ENCODE data around the gene ASF1A.

Gene ASF1A

DNA sequence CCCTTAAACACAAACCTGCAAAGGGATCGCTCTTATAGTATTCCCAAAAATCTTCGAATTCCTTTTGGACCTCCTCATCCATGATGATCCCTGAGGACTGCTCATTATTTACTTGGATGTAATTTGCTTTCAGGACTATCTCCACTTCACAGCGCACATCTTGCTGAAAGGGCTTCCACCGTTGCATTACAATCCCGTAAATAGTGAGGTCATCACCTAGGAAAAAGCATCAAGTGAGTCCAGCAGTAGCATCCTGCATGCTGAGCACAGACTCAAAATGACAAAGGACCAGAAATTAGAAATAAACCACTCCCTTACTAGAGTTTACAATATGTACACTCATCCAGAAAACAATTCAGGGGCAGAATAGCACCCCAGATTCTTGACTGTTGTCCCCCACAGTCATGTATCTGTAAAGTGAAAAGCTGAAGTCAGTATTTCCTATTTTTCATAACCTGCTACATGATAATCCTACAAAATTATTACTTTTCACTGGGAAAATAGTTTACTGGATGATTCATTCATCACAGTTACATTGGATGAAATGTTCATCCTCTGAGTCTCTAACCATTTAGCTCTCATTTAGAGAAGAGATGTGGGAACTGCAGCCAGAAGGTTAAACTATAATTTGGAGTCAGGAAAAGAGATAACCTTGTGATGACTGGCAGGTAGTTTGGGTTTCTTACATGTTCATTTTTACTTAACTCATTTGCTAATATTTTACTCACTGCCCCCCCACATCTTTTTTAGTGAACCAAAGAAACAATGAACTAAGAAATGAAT, 23.8 kb downstream of the ASF1A start:
- no peak for DNase-seq

DNA sequence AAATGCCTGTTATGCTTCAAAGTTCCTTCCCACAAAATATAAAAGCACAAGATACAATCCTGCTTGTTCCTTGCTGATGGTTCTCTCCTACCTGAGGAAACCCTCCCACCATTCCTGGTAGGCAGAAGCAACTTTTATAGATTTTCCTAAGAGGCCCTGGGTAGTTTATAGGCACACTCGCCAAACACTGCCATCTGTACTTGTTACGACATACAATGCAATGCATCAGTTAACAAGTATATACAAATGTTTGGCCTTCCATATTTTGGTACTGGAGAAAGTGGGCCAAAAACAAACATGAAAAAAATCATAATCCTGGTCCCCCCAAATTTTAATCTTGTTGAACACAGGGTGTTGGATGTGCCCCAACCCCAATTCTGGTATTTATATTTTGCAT, 24.4 kb downstream of the ASF1A start:
- DNase-seq, result no peak

DNA sequence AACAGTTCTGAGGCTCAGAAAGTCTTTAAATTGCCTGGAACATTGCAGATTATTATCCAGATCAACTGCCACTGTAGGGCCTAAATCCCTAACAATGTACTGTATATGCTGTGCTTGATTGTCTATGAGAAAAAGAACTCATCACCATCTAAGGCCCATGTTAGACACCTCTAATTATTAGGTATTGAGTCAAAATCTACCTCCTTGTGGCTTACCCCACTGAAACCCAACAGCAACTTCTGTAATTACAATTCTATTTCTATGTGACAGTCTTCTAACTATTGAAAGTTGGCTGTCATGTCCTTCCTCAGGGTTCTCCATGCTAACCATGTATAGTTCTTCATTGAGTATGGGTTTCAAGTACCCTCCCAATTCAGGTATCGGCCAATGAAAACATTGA, 27.1 kb downstream of the ASF1A start:
- no peak for DNase-seq

DNA sequence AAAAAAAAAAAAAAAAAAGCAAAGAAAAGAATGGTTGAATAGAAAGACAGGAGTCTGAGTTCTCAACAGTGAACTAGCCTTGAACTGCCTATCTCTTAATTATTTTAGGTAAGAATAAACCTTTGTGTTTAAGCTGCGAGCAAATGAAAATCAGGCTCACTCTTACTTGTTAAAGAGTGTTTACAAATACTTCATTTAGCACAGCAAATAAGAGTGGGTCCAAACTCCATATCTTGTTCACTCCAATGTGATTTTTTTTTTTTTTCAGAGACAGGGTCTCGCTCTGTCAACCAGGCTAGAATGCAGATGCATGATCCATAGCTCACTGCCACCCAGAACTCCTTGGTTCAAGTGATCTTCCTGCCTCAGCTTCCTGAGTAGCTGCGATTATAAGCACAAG, 29.1 kb downstream of the ASF1A start:
- DNase-seq, result no peak

DNA sequence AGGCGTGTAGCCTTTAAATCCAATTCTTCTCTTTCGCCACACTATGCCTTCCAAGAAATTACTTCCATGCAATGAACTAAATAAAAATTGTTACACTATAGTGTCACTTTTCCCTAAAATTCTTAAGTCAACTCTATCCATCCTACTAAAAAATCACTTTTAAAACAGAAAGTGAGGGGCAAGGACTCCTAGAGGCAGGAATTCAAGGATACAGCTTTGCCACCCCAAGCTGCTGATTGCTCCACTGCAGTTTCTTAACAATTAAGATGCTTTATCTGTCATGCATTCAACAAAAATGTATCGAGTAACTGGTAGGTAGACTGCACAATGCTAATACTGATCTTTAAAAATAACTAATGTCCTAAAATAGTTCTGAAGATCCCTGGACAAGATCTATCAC, 36.7 kb downstream of the ASF1A start:
- no peak for DNase-seq

GRCh38 chr6:118931436-118931835, 37.5 kb downstream of the ASF1A start:
- no peak for DNase-seq

- DNase-seq, result peak; percentile 68
Observed at GRCh38 chr6:118932421-118932820, 38.5 kb downstream of the ASF1A start.

- DNase-seq, result no peak
Observed at GRCh38 chr6:118933855-118934460, 40.0 kb downstream of the ASF1A start.

DNA sequence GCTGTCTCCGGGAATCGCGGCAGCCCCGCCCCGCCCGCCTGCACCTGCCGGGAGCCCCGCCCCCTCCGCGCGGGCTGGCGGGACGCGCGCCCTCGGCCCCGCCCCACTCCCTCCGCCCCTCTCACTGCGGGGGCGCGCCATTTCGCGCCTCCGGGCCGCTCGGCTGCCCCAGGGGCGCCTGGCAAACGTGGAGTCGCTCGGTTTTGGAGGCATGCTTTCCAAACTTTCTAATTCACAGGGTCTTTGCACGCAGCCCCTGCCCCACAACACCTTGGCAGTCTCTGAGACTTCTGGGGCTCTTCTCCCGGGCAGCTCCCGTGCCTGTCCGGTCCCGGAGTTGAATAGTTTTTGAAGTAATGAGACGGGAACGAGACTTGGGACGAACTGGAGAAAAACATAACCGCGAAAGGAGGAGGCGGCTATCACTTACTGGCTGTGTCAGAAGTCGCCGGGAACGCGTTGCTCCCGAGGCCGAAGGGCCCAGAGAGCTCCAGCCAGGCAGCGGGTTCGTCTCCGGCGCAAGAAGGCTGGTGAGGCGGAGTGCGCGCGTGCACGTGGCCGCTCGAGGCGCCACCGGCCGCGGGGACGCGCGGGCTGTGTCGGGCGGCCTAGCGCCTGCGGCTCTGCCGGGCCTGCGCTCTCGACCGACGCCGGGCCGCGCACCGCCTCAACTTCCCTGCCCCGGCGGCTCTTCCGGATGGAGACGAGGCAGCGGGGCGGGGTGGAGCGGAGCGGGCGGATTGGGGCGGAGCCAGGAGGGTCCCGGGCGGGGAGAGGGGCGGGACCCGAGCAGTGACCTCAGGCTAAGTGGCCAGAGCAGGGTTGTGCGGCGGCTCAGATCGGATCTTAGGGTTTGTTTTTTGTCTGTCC, 40.7 kb downstream of the ASF1A start, which contains the start of gene MCM9:
TSS of gene MCM9 (minus strand) at position 699 of the 870 bp plus-strand sequence. CDS start 3,436 bp downstream, outside the sequence.
- DNase-seq, result peak; percentile 99

DNA sequence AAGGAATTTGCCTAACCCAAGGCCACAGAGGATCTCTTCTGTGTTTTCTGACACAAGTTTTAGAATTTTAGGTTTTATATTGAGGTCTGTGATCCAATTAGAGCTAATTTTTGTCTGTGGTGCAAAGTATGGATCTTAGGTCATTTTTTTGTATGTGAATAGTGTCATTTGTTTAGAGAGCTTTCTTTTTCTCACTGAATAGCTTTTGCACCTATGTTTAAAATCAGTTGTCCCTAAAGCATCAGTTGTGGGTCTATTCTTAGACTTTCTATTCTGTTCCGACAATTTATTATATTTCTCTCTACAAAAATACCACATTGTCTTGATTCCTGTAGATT, 41.3 kb downstream of the ASF1A start:
- DNase-seq, result no peak

GRCh38 chr6:118935978-118936703, 42.2 kb downstream of the ASF1A start:
- DNase-seq, result no peak

GRCh38 chr6:118939683-118940082, 45.7 kb downstream of the ASF1A start:
- DNase-seq, result no peak

- no peak for DNase-seq
Observed at GRCh38 chr6:118940770-118941169, 46.8 kb downstream of the ASF1A start.

- no peak for DNase-seq
Observed at GRCh38 chr6:118945217-118945616, 51.3 kb downstream of the ASF1A start.

GRCh38 chr6:118952683-118953082, 58.7 kb downstream of the ASF1A start:
- DNase-seq, result no peak

DNA sequence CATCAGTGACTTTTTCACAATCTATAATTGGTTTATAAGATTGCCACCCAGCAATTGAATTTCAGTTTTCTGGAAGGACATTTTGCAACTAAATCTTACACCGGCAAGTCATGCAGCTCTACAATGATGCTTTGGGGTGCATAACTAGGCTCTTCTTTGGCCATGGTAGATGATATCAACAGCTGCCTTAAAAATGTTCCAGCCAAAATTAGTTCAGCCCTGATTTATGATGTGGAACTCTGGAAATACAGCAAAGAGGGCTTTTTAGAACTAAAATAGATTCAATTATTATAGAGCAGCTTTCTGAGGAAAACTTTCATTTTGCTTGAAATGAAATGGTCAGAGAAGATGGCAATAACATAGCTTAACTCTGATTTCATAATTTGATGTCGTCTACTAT, 59.4 kb downstream of the ASF1A start:
- no peak for DNase-seq

Data from NCI-H774 (cell line).